ENCODE results near the gene ATP9B. TPM values are rescaled to one million over a fixed set of nuclear protein-coding genes. Genes with fewer than 3 reads are reported as not detected.

Gene ATP9B
- total RNA-seq, 2 donors from 2014 or later, result 15.4 to 17.6 TPM

GRCh38 chr18:79222790-79223189 is 153.6 kb downstream of the ATP9B start:
- Histone ChIP-seq H3K4me3 (no peak overlapping the region), H3K4me1 (peaks cover 0 to 5% of the 10 kb centered on the region in 2 donors), H3K27me3 (no peaks in the 10 kb centered on the region), H3K9me3 (no peaks in the 10 kb centered on the region), H3K36me3 (no peaks in the 10 kb centered on the region), H3K27ac (no peak overlapping the region)
- no peak for DNase-seq (ENCODE audit: low spot score)
- TF ChIP-seq, protein P1, sequence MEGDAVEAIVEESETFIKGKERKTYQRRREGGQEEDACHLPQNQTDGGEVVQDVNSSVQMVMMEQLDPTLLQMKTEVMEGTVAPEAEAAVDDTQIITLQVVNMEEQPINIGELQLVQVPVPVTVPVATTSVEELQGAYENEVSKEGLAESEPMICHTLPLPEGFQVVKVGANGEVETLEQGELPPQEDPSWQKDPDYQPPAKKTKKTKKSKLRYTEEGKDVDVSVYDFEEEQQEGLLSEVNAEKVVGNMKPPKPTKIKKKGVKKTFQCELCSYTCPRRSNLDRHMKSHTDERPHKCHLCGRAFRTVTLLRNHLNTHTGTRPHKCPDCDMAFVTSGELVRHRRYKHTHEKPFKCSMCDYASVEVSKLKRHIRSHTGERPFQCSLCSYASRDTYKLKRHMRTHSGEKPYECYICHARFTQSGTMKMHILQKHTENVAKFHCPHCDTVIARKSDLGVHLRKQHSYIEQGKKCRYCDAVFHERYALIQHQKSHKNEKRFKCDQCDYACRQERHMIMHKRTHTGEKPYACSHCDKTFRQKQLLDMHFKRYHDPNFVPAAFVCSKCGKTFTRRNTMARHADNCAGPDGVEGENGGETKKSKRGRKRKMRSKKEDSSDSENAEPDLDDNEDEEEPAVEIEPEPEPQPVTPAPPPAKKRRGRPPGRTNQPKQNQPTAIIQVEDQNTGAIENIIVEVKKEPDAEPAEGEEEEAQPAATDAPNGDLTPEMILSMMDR (IDR thresholded peaks at IDR 0.05), result no peak

- TF ChIP-seq, protein P1 (IDR thresholded peaks at IDR 0.05), result no peak
- Histone ChIP-seq H3K9me3 (no peaks in the 10 kb centered on the region), H3K27ac (no peak overlapping the region), H3K27me3 (no peaks in the 10 kb centered on the region), H3K36me3 (no peaks in the 10 kb centered on the region), H3K4me3 (no peak overlapping the region), H3K4me1 (peaks cover 0 to 5% of the 10 kb centered on the region in 2 donors)
- no peak for DNase-seq (ENCODE audit: low spot score)
These were observed 154.2 kb downstream of the ATP9B start for GRCh38 chr18:79223431-79223830.

GRCh38 chr18:79224381-79224780 is 155.2 kb downstream of the ATP9B start:
- no peaks in the 10 kb centered on the region for H3K36me3 ChIP-seq
- no peak overlapping the region for H3K4me3 ChIP-seq
- H3K27ac ChIP-seq, result no peak overlapping the region
- TF ChIP-seq, protein P1 (IDR thresholded peaks at IDR 0.05), result no peak
- H3K9me3 ChIP-seq, result no peaks in the 10 kb centered on the region
- peaks cover 0 to 5% of the 10 kb centered on the region in 2 donors for H3K4me1 ChIP-seq
- DNase-seq (ENCODE audit: low spot score), result no peak
- no peaks in the 10 kb centered on the region for H3K27me3 ChIP-seq

- Histone ChIP-seq H3K4me3 (no peak overlapping the region), H3K36me3 (no peaks in the 10 kb centered on the region), H3K27ac (no peak overlapping the region), H3K9me3 (no peaks in the 10 kb centered on the region), H3K27me3 (no peaks in the 10 kb centered on the region), H3K4me1 (peaks cover 0 to 5% of the 10 kb centered on the region in 2 donors)
- no peak for DNase-seq (ENCODE audit: low spot score)
- TF ChIP-seq, protein P1 (IDR thresholded peaks at IDR 0.05), result no peak
These were observed 158.4 kb downstream of the ATP9B start for GRCh38 chr18:79227621-79228020.

GRCh38 chr18:79229431-79229830 is 160.2 kb downstream of the ATP9B start:
- no peak overlapping the region for H3K27ac ChIP-seq
- no peak overlapping the region for H3K4me3 ChIP-seq
- no peaks in the 10 kb centered on the region for H3K9me3 ChIP-seq
- no peaks in the 10 kb centered on the region for H3K36me3 ChIP-seq
- DNase-seq (ENCODE audit: low spot score), result no peak
- TF ChIP-seq, protein P1 (IDR thresholded peaks at IDR 0.05), result no peak
- H3K4me1 ChIP-seq, result peaks cover 0 to 5% of the 10 kb centered on the region in 2 donors
- no peaks in the 10 kb centered on the region for H3K27me3 ChIP-seq

GRCh38 chr18:79234438-79234837 is 165.2 kb downstream of the ATP9B start:
- no peaks in the 10 kb centered on the region for H3K4me1 ChIP-seq
- TF ChIP-seq, protein P1 (IDR thresholded peaks at IDR 0.05), result no peak
- no peak for DNase-seq (ENCODE audit: low spot score)
- H3K36me3 ChIP-seq, result no peaks in the 10 kb centered on the region
- H3K27ac ChIP-seq, result no peak overlapping the region
- H3K9me3 ChIP-seq, result no peaks in the 10 kb centered on the region
- H3K27me3 ChIP-seq, result no peaks in the 10 kb centered on the region
- H3K4me3 ChIP-seq, result no peak overlapping the region

All from right atrium auricular region (tissue), 2 donors.